GM12872 (cell line): ENCODE results near the gene TTLL1.

Source experiments
- TF ChIP-seq, protein P1 (sequence below): IDR thresholded peaks from 3 replicates; pipeline ENCODE4 v1.5.1; 2011; ENCODE audit warnings: low read depth, mild to moderate bottlenecking, low read length, moderate library complexity; ENCODE audit not compliant: insufficient read depth

Gene TTLL1

DNA sequence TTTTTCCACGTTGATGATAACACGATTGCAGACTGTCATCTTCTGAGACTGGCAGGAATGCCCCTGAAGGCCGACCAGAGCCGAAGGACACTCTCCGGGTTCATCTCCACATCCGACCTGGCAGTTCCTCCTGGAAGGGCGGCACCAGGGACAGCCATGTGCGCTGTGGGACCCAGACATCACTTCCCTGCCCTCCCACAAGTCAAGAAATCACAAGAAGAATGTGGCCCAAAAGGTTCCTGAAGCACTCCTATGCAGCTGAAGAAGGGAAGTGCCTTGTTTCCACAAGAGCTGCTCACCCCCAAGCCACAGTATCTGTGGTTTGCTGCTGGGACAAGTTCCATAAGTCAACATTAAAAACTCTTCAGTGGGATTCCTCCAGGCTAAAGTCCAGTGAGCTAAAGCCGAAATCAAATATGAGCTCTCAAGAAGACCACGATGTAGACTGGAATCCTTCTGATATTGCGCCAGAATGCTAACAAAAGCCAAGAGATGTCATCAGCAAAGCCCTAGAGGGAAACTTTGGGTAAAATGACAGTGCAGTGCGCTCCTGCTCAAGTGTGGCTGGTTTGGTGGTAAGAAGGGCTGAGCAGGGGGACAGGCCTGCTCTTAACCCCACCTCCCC is 95.4 kb downstream of the TTLL1 start:
- TF ChIP-seq, protein P1, sequence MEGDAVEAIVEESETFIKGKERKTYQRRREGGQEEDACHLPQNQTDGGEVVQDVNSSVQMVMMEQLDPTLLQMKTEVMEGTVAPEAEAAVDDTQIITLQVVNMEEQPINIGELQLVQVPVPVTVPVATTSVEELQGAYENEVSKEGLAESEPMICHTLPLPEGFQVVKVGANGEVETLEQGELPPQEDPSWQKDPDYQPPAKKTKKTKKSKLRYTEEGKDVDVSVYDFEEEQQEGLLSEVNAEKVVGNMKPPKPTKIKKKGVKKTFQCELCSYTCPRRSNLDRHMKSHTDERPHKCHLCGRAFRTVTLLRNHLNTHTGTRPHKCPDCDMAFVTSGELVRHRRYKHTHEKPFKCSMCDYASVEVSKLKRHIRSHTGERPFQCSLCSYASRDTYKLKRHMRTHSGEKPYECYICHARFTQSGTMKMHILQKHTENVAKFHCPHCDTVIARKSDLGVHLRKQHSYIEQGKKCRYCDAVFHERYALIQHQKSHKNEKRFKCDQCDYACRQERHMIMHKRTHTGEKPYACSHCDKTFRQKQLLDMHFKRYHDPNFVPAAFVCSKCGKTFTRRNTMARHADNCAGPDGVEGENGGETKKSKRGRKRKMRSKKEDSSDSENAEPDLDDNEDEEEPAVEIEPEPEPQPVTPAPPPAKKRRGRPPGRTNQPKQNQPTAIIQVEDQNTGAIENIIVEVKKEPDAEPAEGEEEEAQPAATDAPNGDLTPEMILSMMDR = no peak

DNA sequence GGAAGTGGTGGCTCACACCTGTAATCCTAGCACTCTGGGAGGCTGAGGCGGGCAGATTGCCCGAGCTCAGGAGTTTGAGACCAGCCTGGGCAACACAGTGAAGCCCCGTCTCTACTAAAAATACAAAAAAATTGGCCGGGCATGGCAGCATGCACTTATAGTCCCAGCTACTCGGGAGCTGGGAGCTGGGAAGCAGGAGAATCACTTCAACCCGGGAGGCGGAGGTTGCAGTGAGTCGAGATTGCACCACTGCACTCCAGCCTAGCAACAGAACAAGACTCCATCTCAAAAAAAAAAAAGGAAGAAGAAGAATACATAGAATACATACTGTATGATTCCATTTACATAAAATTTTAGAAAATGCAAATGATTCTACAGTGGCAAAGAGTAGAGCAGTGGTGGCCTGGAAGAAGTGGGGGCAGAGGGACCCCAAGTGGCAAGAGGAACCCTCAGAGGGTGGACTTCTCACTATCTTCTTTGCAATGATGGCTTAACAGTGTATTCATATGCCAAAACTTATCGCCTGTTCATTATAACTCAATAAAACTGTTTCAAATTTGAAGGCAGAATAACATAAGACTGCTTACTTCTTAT is 96.2 kb downstream of the TTLL1 start:
- TF ChIP-seq, protein P1 = no peak

DNA sequence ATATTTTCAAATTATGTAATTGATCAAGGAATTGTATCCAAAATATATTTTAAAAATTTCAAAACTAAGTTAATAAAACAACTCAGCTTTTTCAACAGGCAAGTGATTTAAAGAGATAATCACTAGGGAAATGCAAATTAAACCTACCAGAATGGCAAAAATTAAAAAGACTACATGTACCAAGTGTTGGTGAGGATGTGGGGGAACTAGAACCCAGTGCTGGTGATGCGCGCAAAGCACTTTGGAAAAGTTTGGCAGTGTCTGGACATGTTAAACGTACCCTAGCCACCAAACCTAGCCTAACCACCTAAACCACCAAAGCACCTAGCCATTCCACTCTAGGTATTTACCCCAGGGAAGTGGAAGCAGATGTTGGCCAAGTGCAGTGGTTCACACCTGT is 97.1 kb downstream of the TTLL1 start:
- TF ChIP-seq, protein P1 = no peak

DNA sequence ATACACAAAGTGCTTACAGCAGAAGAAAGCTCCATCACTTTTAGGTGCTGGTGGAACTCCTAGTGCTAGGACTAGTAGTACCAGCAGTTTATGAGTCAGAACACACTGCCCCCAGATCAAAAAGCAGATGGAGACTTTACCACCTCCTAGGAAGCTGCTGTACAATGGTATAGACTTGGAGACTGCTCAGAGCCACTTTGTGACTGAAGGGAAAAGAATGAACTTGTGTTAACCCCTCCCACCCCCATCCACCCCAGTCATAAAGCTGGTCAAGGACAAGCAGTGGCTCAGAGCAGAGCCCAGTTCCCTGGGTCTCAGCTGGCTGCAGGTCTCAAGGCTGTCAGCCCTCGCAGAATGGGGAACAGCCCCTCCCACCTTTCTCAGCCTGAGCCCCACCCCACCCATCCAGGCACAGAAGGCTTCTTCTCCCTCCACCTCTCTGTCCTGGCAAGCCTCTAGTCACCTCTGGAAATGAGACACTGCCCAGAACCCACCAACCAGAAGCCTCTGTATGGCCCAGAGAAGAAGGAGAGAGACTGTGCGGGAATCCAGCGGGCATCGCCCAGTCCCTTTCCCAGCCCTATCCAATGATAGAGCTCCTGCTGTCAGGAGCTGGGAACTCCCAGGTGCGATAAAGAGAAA is 98.1 kb downstream of the TTLL1 start:
- TF ChIP-seq, protein P1 = no peak

DNA sequence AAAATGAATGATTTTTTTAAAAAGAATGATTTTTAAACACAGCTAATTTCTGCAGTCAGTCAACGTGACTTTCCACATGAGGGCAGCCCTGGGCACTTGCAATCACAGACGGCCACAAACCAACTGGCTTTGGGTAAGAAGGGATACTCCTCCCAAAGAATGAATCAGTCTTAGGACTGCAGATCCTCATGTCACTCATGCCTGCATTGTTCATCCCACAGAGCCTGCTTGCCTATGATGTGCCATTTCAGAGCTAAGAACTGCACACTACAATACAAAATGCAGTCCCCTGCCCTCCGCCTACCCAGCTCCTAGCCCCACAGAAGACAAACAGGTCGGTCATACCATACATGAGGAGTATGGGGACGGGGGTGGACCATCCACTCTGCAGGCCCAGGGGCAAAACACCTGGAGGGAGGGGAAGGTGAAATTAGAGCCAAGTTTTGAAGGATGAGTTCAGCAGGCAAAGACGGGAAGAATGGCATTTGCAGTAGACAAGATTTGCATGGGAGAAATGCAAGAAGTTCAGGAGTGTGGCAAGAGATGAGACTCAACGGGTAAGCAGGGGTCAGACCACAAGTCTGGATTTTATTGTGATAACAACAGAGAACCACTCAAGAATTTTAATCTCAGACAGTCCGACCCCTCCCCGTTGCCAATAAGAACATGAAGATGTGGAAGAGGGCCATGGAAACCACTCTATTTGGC is 98.9 kb downstream of the TTLL1 start:
- TF ChIP-seq, protein P1 = no peak
